OCI-LY7 (cell line): Measurements from ENCODE around the gene TIMM9.

ENCODE experiments used
- EZH2phosphoT487 ChIP-seq: fragments of 200-600 bp; sonication (generic); IDR thresholded peaks from 2 replicates; pipeline ENCODE4 v1.6.1; 2018; ENCODE audit warnings: low read depth, borderline replicate concordance, mild to moderate bottlenecking, mixed run types, antibody characterized with exemption, low read length, moderate library complexity, mixed read lengths
- TF ChIP-seq, protein P1 (sequence below): fragments of 200-600 bp; sonication (generic); conservative IDR thresholded peaks from 2 replicates; pipeline ENCODE4 v1.5.1; 2014; ENCODE audit warnings: mild to moderate bottlenecking, antibody characterized with exemption, low read length, moderate library complexity, mixed read lengths

DNA sequence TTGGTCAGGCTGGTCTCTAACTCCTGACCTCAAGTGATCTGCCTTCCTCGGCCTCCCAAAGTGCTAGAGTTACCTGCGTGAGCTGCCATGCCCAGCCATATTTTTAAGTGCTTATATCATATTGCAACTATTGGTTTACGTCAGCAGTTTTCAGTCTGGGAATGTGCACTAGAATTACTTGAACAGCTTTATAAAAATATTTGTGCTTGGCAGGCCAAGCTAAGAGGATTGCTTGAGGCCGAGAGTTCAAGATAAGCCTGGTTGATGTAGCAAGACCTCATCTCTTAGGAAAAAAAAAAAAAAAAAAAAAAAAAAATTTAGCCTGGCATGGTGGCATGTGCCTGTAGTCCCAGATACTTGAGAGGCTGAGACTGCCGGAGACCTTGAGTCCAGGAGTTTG, 17.3 kb upstream of the TIMM9 start:
- TF ChIP-seq, protein P1, sequence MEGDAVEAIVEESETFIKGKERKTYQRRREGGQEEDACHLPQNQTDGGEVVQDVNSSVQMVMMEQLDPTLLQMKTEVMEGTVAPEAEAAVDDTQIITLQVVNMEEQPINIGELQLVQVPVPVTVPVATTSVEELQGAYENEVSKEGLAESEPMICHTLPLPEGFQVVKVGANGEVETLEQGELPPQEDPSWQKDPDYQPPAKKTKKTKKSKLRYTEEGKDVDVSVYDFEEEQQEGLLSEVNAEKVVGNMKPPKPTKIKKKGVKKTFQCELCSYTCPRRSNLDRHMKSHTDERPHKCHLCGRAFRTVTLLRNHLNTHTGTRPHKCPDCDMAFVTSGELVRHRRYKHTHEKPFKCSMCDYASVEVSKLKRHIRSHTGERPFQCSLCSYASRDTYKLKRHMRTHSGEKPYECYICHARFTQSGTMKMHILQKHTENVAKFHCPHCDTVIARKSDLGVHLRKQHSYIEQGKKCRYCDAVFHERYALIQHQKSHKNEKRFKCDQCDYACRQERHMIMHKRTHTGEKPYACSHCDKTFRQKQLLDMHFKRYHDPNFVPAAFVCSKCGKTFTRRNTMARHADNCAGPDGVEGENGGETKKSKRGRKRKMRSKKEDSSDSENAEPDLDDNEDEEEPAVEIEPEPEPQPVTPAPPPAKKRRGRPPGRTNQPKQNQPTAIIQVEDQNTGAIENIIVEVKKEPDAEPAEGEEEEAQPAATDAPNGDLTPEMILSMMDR: no peak
- TF ChIP-seq EZH2phosphoT487: no peak
